ENCODE results near the gene MPPE1.

- TF ChIP-seq CTCF (IDR thresholded peaks at IDR 0.05), result no peak
- TF ChIP-seq EP300 (IDR thresholded peaks at IDR 0.05), result no peak
Observed at GRCh38 chr18:11888726-11889125, 19.4 kb downstream of the MPPE1 start.
